Fibroblast of skin of back (primary cell): Measurements from ENCODE around the gene GRID1. TPM values are rescaled to one million over a fixed set of nuclear protein-coding genes. Genes with fewer than 3 reads are reported as not detected.

Source experiments
- DNase-seq: peaks from one replicate; pipeline ENCODE4 v3.0.0-alpha.2; 2013
- polyA plus RNA-seq, 2 experiments: library from polyadenylated mRNA; unstranded; fragments of 120-200 nt; gene quantifications; one replicate each; pipeline ENCODE4 v1.2.1, GENCODE V29; 2013; ENCODE audit not compliant: insufficient read length in 2 of 2

GRID1 gene
- polyA plus RNA-seq (2013, experiment 1 of 2; ENCODE audit: insufficient read length): 0.38 TPM
- 0.43 TPM for polyA plus RNA-seq (2013, experiment 2 of 2; ENCODE audit: insufficient read length)

- peak; percentile 21 for DNase-seq
Observed at GRCh38 chr10:86366033-86366901, at the start of gene GRID1. TSS of gene GRID1 (minus strand) at chr10:86366795.

- no peak for DNase-seq
Observed at GRCh38 chr10:86415583-86415982, 49.0 kb upstream of the GRID1 start.

GRCh38 chr10:86415116-86415515 lies 48.5 kb upstream of the GRID1 start:
- DNase-seq: no peak

GRCh38 chr10:86413046-86413728 lies 46.6 kb upstream of the GRID1 start:
- peak; percentile 54 for DNase-seq

GRCh38 chr10:86411852-86412560 lies 45.4 kb upstream of the GRID1 start:
- no peak for DNase-seq

- DNase-seq: peak; percentile 91
Observed at GRCh38 chr10:86411281-86411841, 44.8 kb upstream of the GRID1 start.

GRCh38 chr10:86410542-86411124 lies 44.0 kb upstream of the GRID1 start:
- peak; percentile 81 for DNase-seq

- DNase-seq: no peak
Observed at GRCh38 chr10:86409183-86409582, 42.6 kb upstream of the GRID1 start.

- DNase-seq: no peak
Observed at GRCh38 chr10:86403183-86403797, 36.7 kb upstream of the GRID1 start.

- peak; percentile 41 for DNase-seq
Observed at GRCh38 chr10:86402283-86402941, 35.8 kb upstream of the GRID1 start.

GRCh38 chr10:86401588-86402282 lies 35.1 kb upstream of the GRID1 start:
- DNase-seq: peak; percentile 12

- DNase-seq: peak; percentile 43
Observed at GRCh38 chr10:86400705-86401587, 34.4 kb upstream of the GRID1 start.

GRCh38 chr10:86399879-86400704 lies 33.5 kb upstream of the GRID1 start:
- peak; percentile 97 for DNase-seq

- no peak for DNase-seq
Observed at GRCh38 chr10:86399514-86399878, 32.9 kb upstream of the GRID1 start.

GRCh38 chr10:86397120-86397519 lies 30.5 kb upstream of the GRID1 start:
- no peak for DNase-seq

- no peak for DNase-seq
Observed at GRCh38 chr10:86393862-86394455, 27.4 kb upstream of the GRID1 start.

- no peak for DNase-seq
Observed at GRCh38 chr10:86393362-86393761, 26.8 kb upstream of the GRID1 start.

GRCh38 chr10:86392723-86393094 lies 26.1 kb upstream of the GRID1 start:
- DNase-seq: no peak
